RCC 7860 (cell line): ENCODE measurements around the gene RHOBTB1.
"Not testable (repeated sequence)": the region's sequence is repeated elsewhere in the genome, so short reads cannot be mapped to it uniquely, and the experiment has no call there.

Experiments used
- DNase-seq: peaks from one replicate; pipeline ENCODE4 v3.0.0-alpha.2; 2015; ENCODE audit warnings: low spot score
- FAIRE-seq: peaks from 2 replicates; lab custom pipeline; 2012; peaks lifted over from hg19 to GRCh38; lab: Jason Lieb, UNC

Gene RHOBTB1

GRCh38 chr10:60908031-60908430, 36.0 kb downstream of the RHOBTB1 start:
- FAIRE-seq (peak; percentile 70), DNase-seq (no peak)

GRCh38 chr10:60907236-60907635, 36.7 kb downstream of the RHOBTB1 start:
- DNase-seq (no peak), FAIRE-seq (no peak)

- not testable (repeated sequence) for FAIRE-seq, DNase-seq
Observed at GRCh38 chr10:60906825-60907224, 37.2 kb downstream of the RHOBTB1 start.

GRCh38 chr10:60906411-60906810, 37.6 kb downstream of the RHOBTB1 start:
- DNase-seq, result no peak
- no peak for FAIRE-seq

- no peak for FAIRE-seq
- no peak for DNase-seq
Observed at GRCh38 chr10:60905580-60905979, 38.4 kb downstream of the RHOBTB1 start.

- DNase-seq (no peak), FAIRE-seq (no peak)
Observed at GRCh38 chr10:60903096-60903495, 40.9 kb downstream of the RHOBTB1 start.

- DNase-seq, result no peak
- FAIRE-seq, result no peak
Observed at GRCh38 chr10:60901561-60902235, 42.3 kb downstream of the RHOBTB1 start.

GRCh38 chr10:60899266-60899665, 44.7 kb downstream of the RHOBTB1 start:
- DNase-seq (no peak), FAIRE-seq (no peak)

GRCh38 chr10:60898321-60898720, 45.7 kb downstream of the RHOBTB1 start:
- no peak for DNase-seq
- FAIRE-seq, result no peak

- FAIRE-seq (no peak), DNase-seq (no peak)
Observed at GRCh38 chr10:60896810-60897209, 47.2 kb downstream of the RHOBTB1 start.

- FAIRE-seq (no peak), DNase-seq (no peak)
Observed at GRCh38 chr10:60896033-60896432, 48.0 kb downstream of the RHOBTB1 start.

GRCh38 chr10:60894786-60895185, 49.2 kb downstream of the RHOBTB1 start:
- no peak for FAIRE-seq
- DNase-seq, result no peak

GRCh38 chr10:60893231-60893630, 50.8 kb downstream of the RHOBTB1 start:
- FAIRE-seq, result no peak
- no peak for DNase-seq

- FAIRE-seq (no peak), DNase-seq (no peak)
Observed at GRCh38 chr10:60892571-60892970, 51.4 kb downstream of the RHOBTB1 start.

- FAIRE-seq (no peak), DNase-seq (no peak)
Observed at GRCh38 chr10:60890811-60891210, 53.2 kb downstream of the RHOBTB1 start.

GRCh38 chr10:60883187-60883586, 60.8 kb downstream of the RHOBTB1 start:
- DNase-seq, result no peak
- no peak for FAIRE-seq

GRCh38 chr10:60878224-60878623, 65.8 kb downstream of the RHOBTB1 start:
- no peak for FAIRE-seq
- DNase-seq, result no peak

GRCh38 chr10:60877777-60878120, 66.2 kb downstream of the RHOBTB1 start:
- no peak for DNase-seq
- no peak for FAIRE-seq

GRCh38 chr10:60877061-60877776, 66.8 kb downstream of the RHOBTB1 start:
- DNase-seq (no peak), FAIRE-seq (no peak)

- FAIRE-seq, result no peak
Observed at GRCh38 chr10:60873758-60874157, 70.2 kb downstream of the RHOBTB1 start.

GRCh38 chr10:60872451-60872850, 71.5 kb downstream of the RHOBTB1 start:
- DNase-seq, result no peak
- no peak for FAIRE-seq

More at GRCh38 chr10:60873758-60874157, 70.2 kb downstream of the RHOBTB1 start:
- DNase-seq, result no peak

GRCh38 chr10:60871215-60871614, 72.8 kb downstream of the RHOBTB1 start:
- DNase-seq, result no peak
- FAIRE-seq, result no peak

GRCh38 chr10:60870803-60871202, 73.2 kb downstream of the RHOBTB1 start:
- FAIRE-seq (no peak), DNase-seq (no peak)
